Measurements from ENCODE around the gene GNPDA1.

GNPDA1 gene

GRCh38 chr5:142017832-142018427, 5.1 kb upstream of the GNPDA1 start:
- no peak overlapping the region for H3K9ac ChIP-seq (ENCODE audit: low read length)
- no peaks in the 10 kb centered on the region for H3K27me3 ChIP-seq (ENCODE audit: low read length)
- H3K9me2 ChIP-seq (replicated peaks; ENCODE audit: insufficient read depth, low read length): no peaks in the 10 kb centered on the region
- no peaks in the 10 kb centered on the region for H4K20me1 ChIP-seq (ENCODE audit: low read depth, low read length)
- TF ChIP-seq, protein P1, sequence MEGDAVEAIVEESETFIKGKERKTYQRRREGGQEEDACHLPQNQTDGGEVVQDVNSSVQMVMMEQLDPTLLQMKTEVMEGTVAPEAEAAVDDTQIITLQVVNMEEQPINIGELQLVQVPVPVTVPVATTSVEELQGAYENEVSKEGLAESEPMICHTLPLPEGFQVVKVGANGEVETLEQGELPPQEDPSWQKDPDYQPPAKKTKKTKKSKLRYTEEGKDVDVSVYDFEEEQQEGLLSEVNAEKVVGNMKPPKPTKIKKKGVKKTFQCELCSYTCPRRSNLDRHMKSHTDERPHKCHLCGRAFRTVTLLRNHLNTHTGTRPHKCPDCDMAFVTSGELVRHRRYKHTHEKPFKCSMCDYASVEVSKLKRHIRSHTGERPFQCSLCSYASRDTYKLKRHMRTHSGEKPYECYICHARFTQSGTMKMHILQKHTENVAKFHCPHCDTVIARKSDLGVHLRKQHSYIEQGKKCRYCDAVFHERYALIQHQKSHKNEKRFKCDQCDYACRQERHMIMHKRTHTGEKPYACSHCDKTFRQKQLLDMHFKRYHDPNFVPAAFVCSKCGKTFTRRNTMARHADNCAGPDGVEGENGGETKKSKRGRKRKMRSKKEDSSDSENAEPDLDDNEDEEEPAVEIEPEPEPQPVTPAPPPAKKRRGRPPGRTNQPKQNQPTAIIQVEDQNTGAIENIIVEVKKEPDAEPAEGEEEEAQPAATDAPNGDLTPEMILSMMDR (IDR thresholded peaks at IDR 0.05; ENCODE audit: insufficient read depth, low read length, poor library complexity, severe bottlenecking): no peak
- TF ChIP-seq EZH2phosphoT487 (conservative IDR thresholded peaks at IDR 0.05; ENCODE audit: low read length): 0 out of 2 replicates have a peak, but pooled peaks have one; percentile 86
- no peaks in the 10 kb centered on the region for H3K79me2 ChIP-seq (ENCODE audit: insufficient read depth, low read length)
- H3K27ac ChIP-seq (ENCODE audit: low read depth, low read length): no peak overlapping the region
- H3K4me3 ChIP-seq (ENCODE audit: insufficient read depth, low read length, poor library complexity, severe bottlenecking): no peak overlapping the region
- H3F3A ChIP-seq (ENCODE audit: insufficient read depth): no peaks in the 10 kb centered on the region
- H3K36me3 ChIP-seq (ENCODE audit: low read length): no peaks in the 10 kb centered on the region
- H2AFZ ChIP-seq (ENCODE audit: low read depth, low read length, severe bottlenecking): no peak overlapping the region
- H3K9me3 ChIP-seq (ENCODE audit: insufficient read depth, low read length): no peaks in the 10 kb centered on the region
- H3K4me2 ChIP-seq (ENCODE audit: low read depth, low read length, poor library complexity, severe bottlenecking): no peak overlapping the region

DNA sequence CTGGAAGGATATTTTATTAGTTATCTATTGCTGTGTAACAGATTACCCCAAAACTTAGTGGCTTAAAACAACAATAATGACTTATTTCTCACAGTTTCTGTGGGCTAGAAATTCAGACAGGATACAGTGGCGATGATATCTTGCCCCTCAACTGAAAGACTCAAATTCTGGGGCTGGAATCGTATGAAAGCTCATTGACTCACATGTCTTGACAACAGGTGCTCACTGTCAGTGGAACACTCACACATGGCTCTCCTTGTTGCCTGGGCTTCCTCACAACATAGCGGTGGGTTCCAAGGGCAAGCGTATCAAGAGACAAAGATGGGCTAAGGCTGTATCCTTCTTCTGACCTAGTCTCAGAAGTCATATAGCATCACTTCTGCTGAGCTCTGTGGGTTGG, 3.7 kb upstream of the GNPDA1 start:
- no peak overlapping the region for H3K4me2 ChIP-seq (ENCODE audit: low read depth, low read length, poor library complexity, severe bottlenecking)
- H3K9ac ChIP-seq (ENCODE audit: low read length): no peak overlapping the region
- H3K4me3 ChIP-seq (ENCODE audit: insufficient read depth, low read length, poor library complexity, severe bottlenecking): no peak overlapping the region
- no peaks in the 10 kb centered on the region for H3K9me2 ChIP-seq (replicated peaks; ENCODE audit: insufficient read depth, low read length)
- no peaks in the 10 kb centered on the region for H3K79me2 ChIP-seq (ENCODE audit: insufficient read depth, low read length)
- H3F3A ChIP-seq (ENCODE audit: insufficient read depth): no peaks in the 10 kb centered on the region
- H3K9me3 ChIP-seq (ENCODE audit: insufficient read depth, low read length): no peaks in the 10 kb centered on the region
- H4K20me1 ChIP-seq (ENCODE audit: low read depth, low read length): no peaks in the 10 kb centered on the region
- no peak for TF ChIP-seq EZH2phosphoT487 (conservative IDR thresholded peaks at IDR 0.05; ENCODE audit: low read length)
- TF ChIP-seq, protein P1 (IDR thresholded peaks at IDR 0.05; ENCODE audit: insufficient read depth, low read length, poor library complexity, severe bottlenecking): no peak
- H3K27me3 ChIP-seq (ENCODE audit: low read length): no peaks in the 10 kb centered on the region
- no peak overlapping the region for H3K27ac ChIP-seq (ENCODE audit: low read depth, low read length)
- H2AFZ ChIP-seq (ENCODE audit: low read depth, low read length, severe bottlenecking): no peak overlapping the region
- no peaks in the 10 kb centered on the region for H3K36me3 ChIP-seq (ENCODE audit: low read length)

GRCh38 chr5:142015781-142016533, 3.1 kb upstream of the GNPDA1 start:
- TF ChIP-seq EZH2phosphoT487 (conservative IDR thresholded peaks at IDR 0.05; ENCODE audit: low read length): no peak
- TF ChIP-seq, protein P1 (IDR thresholded peaks at IDR 0.05; ENCODE audit: insufficient read depth, low read length, poor library complexity, severe bottlenecking): no peak
- no peaks in the 10 kb centered on the region for H3F3A ChIP-seq (ENCODE audit: insufficient read depth)
- H3K9me2 ChIP-seq (replicated peaks; ENCODE audit: insufficient read depth, low read length): no peaks in the 10 kb centered on the region
- H3K27me3 ChIP-seq (ENCODE audit: low read length): no peaks in the 10 kb centered on the region
- H3K79me2 ChIP-seq (ENCODE audit: insufficient read depth, low read length): no peaks in the 10 kb centered on the region
- no peaks in the 10 kb centered on the region for H4K20me1 ChIP-seq (ENCODE audit: low read depth, low read length)
- H3K9me3 ChIP-seq (ENCODE audit: insufficient read depth, low read length): no peaks in the 10 kb centered on the region
- no peak overlapping the region for H3K4me2 ChIP-seq (ENCODE audit: low read depth, low read length, poor library complexity, severe bottlenecking)
- H3K9ac ChIP-seq (ENCODE audit: low read length): no peak overlapping the region
- no peaks in the 10 kb centered on the region for H3K36me3 ChIP-seq (ENCODE audit: low read length)
- no peak overlapping the region for H3K27ac ChIP-seq (ENCODE audit: low read depth, low read length)
- no peak overlapping the region for H2AFZ ChIP-seq (ENCODE audit: low read depth, low read length, severe bottlenecking)
- H3K4me3 ChIP-seq (ENCODE audit: insufficient read depth, low read length, poor library complexity, severe bottlenecking): no peak overlapping the region
